Fibroblast of the aortic adventitia (primary cell): ENCODE measurements around the gene CD3D. TPM values are rescaled to one million over a fixed set of nuclear protein-coding genes. Genes with fewer than 3 reads are reported as not detected.

Source experiments
- DNase-seq: peaks from one replicate; pipeline ENCODE4 v3.0.0-alpha.2; 2010; ENCODE audit warnings: low read depth
- H3K4me3 ChIP-seq: 2 replicates; pipeline ENCODE4 v1.5.1; 2011; ENCODE audit warnings: low read depth, mild to moderate bottlenecking, control low read depth, low read length, moderate library complexity
- total RNA-seq: library from RNA; depleted of rRNA; stranded (reverse); fragments of >200 nt; gene quantifications from 2 replicates; pipeline ENCODE4 v1.2.3, GENCODE V29; 2012; ENCODE audit warnings: low replicate concordance
- TF ChIP-seq, protein P1 (sequence below): IDR thresholded peaks from 2 replicates; pipeline ENCODE4 v1.5.1; 2011; ENCODE audit warnings: mild to moderate bottlenecking, low read length, control low read depth, inconsistent platforms; ENCODE audit not compliant: insufficient read depth

CD3D gene
- total RNA-seq, 1 donor: not detected

DNA sequence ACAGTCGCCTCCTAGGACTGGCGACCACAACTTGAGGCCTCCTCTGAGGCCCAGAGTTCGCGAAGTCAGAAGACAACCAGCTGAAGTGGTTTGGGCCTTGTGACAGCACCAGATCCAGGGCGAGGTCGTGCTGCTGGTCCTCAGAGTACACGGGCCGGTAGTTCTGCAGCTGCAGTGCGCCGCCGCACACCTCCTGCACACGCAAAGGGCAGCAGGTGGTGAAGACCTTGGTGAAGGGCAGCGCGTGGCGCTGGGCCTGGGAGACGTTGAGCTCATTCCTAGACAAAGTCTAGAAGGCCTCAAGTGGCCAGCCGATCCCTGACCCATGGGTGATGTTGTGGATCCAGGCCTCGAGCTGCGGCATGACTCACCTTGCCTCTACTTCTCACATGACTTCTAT is 19.8 kb downstream of the CD3D start:
- TF ChIP-seq, protein P1, sequence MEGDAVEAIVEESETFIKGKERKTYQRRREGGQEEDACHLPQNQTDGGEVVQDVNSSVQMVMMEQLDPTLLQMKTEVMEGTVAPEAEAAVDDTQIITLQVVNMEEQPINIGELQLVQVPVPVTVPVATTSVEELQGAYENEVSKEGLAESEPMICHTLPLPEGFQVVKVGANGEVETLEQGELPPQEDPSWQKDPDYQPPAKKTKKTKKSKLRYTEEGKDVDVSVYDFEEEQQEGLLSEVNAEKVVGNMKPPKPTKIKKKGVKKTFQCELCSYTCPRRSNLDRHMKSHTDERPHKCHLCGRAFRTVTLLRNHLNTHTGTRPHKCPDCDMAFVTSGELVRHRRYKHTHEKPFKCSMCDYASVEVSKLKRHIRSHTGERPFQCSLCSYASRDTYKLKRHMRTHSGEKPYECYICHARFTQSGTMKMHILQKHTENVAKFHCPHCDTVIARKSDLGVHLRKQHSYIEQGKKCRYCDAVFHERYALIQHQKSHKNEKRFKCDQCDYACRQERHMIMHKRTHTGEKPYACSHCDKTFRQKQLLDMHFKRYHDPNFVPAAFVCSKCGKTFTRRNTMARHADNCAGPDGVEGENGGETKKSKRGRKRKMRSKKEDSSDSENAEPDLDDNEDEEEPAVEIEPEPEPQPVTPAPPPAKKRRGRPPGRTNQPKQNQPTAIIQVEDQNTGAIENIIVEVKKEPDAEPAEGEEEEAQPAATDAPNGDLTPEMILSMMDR: no peak
- no peak for DNase-seq
- H3K4me3 ChIP-seq: no peak overlapping the region

DNA sequence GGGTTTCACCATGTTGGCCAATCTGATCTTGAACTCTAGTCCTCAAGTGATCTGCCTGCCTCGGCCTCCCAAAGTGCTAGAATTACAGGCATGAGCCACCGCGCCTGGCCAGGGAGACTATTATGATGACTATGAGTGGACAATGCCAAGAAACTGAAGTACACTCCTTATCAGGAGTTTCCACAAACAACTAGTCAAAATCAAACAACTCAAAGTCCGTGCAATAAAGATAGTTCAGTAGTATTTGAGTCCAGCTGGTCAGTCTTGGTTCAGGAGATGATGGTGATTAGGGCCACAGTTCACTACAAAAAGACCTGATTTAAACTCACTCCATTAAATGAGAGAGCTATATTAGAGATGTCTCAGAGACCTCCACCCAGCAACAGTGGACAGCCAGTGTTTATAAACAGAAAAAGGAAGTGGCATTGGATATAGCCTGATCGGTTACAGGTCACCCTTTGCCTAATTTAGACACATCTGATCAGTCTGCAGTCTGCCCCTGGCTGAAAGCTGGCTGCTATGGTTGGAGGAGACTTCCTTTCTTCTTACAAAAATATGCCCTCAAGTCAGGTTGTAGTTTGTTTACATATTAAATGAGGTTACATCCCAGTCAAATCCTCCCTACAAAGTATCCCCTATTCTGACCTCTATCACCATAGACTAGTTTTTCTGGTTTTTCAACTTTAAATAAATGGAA is 21.0 kb downstream of the CD3D start:
- no peak overlapping the region for H3K4me3 ChIP-seq
- TF ChIP-seq, protein P1: no peak
- no peak for DNase-seq

DNA sequence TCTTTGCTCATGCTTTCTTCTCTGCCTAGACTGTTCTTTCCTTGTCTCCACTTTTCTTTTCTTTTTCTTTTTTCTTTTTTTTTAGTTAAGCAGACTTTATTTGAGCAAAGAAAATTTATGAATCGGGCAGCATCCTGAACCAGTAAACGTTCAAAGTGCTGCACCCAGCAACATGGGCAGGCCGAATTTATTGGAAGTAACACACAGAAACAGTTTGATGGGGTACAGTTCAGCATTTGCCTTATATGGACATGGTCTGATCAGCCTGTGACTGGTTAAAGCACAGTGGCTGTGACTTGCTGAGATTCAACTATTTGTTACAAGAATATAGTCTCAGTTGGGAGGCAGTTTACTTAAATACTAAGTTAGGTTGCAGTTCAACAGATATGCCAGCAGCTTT is 22.0 kb downstream of the CD3D start:
- no peak overlapping the region for H3K4me3 ChIP-seq
- DNase-seq: no peak
- TF ChIP-seq, protein P1: no peak

DNA sequence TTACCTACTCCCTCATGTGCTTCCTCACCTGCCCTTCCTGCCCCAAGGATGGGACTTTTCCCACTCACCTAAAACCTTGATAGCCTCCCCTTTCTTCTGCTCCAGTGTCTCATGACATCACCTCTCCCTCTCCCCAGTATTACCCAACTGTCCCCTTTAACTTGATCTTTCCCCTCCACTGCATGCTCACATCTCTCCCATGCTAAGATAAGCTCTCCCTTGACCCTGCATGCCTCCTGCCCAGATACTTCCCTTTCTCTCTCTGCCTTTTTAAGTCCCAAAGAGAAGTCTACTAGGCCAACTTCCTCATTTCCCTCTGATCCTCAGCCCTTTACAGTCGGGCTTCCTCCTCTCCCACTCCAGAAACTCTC is 23.2 kb downstream of the CD3D start:
- TF ChIP-seq, protein P1: no peak
- no peak overlapping the region for H3K4me3 ChIP-seq
- no peak for DNase-seq

DNA sequence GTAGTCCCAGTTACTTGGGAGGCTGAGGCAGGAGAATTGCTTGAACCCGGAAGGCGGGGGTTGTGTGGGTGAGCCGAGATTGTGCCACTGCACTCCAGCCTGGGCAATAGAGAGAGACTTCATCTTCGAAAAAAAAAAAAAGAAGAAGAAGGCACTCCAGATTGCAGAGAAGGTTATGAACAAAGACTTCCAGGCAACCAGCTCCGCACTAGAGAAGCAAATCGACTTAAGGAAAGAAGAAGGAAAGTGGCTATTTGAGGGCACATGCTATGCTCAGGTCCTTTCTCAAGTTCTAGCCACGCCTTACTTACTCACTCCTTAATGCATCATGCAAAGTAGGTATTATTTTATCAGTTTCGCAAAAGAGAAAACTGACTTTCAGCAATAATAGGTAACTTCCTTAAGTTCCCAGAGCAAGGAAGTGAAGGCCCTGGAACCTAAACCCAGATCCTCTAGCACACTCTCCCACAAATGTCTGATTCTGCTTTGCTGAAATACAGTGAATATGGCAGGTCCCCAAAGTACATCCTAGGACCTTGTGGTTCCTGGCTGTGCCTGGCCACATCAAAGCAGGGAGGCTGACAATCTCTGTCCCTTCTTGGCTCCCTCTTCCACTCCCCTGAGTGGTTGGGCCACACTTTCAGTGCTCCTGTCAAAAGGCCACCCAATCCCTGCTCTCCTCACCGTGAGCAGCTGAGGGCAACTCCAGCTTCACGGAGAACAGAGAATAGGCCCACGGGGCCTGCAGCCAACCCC is 23.7 kb downstream of the CD3D start:
- TF ChIP-seq, protein P1: no peak
- no peak overlapping the region for H3K4me3 ChIP-seq
- DNase-seq: no peak

DNA sequence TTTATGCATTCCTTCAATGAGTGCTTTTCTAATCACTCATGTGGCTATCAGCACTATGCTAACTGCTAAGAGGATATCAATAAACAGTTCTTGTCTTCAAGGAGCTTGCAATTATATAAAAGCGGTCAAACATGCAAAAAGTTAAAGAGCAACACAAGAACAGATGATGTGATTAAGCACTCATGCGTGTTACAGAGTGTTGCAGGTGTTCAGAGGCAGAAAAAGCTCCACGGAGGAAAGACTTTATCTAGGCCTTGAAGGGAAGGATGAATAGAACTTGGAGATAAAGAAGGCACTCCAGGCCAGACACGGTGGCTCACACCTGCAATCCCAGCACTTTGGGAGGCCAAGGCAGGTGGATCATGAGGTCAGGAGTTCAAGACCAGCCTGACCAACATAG is 24.4 kb downstream of the CD3D start:
- TF ChIP-seq, protein P1: no peak
- no peak overlapping the region for H3K4me3 ChIP-seq
- DNase-seq: no peak
